ENCODE results near the gene ARPC1B. TPM values are rescaled to one million over a fixed set of nuclear protein-coding genes. Genes with fewer than 3 reads are reported as not detected.
"Not testable (repeated sequence)": the region's sequence is repeated elsewhere in the genome, so short reads cannot be mapped to it uniquely, and the experiment has no call there.

Gene ARPC1B
- 987 and 1,117 TPM in 2 replicates for total RNA-seq (2014; rRNA removed; shearing (Covaris generic))

DNA sequence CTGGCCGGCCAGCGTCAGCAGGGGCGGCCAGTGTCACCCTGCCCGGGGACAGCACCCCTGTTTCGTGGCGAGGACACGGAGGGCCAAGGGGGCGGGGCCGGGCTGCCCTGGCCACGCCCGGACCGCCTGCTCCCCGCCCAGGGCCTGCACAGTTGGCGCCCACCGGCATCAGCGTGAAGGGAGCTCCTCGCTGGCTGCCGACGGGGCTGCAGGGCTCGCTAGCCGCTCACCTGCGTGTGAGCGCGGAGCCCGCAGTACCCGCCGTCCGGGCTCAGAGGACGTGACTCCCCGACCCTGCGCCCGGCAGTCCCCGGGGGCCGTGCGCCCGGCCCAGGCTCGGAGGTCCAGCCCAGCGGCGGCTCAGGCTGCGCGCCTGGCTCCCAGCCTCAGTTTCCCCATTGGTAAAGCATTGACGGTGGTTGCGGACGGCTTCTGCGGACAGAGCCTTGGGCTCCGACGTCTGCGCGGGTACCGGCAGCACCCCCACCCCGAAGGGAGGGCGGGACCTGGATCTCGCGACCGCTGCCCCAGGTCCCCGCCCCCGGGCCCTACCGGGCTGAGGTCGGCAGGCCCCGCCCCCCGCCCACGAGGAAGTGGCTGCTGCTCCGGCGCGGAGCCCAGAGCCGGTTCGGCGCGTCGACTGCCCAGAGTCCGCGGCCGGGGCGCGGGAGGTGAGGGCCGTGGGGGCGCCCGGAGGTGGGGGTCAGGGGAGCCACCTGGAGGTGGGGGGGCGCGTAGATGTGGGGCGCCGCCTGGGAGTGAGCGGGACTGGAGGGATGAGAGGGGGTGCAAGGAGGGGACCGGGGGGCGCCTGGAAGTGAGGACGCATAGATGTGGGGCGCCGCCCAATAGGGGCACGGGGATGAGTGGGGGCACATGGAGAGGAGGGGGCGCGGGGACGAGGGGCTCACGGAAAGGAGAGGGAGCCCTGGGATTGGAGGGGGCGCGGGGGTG lies at the start of gene ARPC1B:
Gene ARPC1B, plus strand, starts transcription at position 620 of the 954 bp plus-strand sequence. CDS start 10,985 bp downstream, outside the sequence.
- DNase-seq (ENCODE audit: low spot score), result peak; percentile 80

DNA sequence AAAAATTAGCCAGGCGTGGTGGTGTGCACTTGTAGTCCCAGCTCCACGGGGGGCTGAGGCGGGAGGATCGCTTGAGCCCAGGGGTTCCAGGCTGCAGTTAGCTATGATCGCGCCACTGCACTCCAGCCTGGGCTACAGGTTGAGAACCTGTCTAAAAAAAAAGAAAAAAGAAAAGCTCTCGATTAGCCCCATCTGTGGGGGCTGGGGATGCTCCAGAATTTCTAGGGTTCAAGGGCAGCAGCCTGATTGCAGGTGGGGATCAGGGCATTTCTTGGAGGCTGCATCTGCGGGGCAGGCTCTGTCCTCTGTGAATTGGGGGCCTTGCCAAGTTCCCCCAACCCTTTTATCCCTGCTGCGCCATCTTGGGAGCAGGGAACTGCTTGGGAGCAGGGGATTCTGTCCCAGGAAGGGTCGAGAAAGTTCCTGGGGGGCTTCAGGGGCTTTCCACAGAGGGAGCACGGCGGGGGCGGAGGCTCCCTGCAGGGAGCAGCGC lies 49.5 kb upstream of the ARPC1B start:
- no peak for DNase-seq (ENCODE audit: low spot score)

DNA sequence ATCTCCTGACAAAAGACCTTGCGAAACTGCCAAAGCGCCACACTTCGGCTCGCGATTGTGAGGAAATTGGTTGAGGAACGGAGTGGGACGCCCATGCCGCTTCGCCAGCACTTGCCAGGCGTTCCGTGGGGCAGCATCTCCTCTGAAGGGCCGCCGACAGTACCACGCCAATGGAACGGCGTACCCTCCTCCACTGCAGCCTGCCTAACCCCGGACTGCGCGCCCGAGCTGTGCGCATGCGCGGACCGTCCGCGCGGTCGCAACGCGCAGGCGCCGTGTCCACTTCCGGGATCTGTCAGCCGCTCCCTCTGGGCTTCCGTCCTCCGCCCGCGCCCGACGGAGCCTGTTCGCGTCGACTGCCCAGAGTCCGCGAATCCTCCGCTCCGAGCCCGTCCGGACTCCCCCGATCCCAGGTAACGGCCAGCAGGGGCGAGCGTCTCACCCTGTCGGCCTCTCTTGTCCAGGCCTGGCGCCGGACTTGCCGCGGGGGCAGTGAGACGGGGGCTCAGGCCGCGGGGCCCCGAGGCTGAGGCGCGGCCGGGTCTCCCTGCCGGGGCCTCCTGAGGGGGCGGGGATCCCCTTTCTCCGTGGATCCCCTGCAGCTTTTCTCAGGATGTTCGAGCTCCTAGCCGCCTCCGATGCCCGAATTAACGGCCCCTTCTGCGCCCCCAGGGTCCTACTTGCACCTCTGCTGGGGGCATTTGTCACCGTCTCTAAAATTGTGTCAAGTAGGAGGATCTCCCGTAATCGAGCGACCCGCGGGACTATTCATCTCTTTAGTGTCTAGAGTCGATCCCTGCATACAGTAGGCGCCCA lies 48.7 kb upstream of the ARPC1B start, which contains the start of gene ARPC1A:
Gene ARPC1A, plus strand, starts transcription at position 307 of the 816 bp plus-strand sequence. CDS start 7,456 bp downstream, outside the sequence.
- peak; percentile 98 for DNase-seq (ENCODE audit: low spot score)

DNA sequence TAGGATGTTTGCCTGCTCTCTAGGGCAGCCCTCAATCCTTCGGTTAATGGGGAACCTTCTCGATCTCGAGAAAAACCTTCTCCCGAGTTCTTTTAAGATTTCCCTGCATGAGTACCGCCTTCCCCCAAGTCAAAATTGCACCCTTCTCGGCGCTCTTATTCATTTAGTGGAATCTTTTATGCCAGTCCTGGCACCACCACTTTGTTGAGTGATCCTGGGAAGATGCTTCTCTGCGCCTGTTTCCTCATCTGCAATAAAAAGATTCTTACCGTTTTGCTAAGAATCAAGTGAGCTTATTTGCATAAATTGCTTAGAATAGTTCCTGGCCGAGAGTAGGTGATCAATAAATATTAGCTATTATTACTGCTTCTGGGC lies 48.1 kb upstream of the ARPC1B start:
- DNase-seq (ENCODE audit: low spot score), result peak; percentile 26

DNA sequence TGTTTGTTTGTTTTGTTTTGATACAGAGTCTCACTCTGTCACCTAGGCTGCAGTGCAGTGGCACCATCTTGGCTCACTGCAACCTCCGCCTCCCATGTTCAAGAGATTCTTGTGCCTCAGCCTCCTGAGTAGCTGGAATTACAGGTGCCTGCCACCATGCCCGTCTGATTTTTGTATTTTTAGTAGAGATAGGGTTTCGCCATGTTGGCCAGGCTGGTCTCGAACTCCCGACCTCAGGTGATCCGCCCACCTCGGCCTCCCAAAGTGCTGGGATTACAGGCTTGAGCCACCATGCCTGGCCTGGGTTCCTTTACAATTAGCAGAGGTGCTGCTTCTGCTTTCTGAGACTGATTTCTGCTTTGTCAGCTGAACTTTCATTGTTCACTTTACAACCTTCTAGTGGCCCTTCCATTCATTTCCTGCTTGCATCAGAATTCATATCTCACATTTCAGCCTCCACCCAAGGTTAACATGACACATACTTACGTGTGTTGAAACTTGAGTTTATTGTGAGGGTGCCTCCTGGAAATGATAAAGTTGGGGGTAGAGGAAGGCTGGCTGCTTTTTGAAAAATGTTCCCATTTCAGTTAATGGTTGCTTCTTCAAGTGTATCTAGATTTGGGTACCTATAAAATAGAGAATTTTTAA lies 44.1 kb upstream of the ARPC1B start:
- peak; percentile 84 for DNase-seq (ENCODE audit: low spot score)

DNA sequence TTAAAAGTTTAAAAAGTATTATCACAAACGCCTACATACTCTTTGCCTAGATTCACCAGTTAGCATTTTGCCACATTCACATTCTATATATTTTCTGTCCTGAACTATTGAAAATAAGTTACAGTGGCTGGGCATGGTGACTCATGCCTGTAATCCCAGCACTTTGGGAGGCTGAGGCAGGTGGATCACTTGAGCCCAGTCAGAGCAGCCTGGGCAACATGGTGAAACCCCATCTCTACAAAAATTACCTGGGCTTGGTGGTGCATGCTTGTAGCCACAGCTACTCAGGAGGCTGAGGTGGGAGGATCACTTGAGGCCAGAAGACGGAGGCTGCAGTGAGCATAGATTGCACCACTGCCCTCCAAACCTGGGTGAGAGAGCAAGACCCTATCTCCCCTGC lies 43.5 kb upstream of the ARPC1B start:
- DNase-seq (ENCODE audit: low spot score), result peak; percentile 21

DNA sequence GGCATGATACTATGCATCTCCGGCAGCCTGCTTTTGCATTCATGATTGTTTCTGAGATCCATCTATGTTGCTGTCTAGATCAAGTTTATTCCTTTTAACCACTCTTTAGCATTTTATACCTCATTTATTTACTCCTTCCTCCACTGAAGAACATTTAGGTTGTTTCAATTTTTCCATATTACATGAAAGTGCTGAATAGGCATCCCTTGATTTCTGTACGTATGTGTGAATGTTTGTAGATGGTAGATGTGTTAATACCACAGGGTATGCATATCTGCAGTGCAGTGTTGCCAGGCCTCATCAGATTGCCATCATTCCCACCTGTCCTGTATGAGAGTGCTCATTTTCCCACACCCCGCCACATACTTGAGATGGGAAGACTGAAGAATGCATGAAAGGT lies 34.9 kb upstream of the ARPC1B start:
- DNase-seq (ENCODE audit: low spot score), result no peak

DNA sequence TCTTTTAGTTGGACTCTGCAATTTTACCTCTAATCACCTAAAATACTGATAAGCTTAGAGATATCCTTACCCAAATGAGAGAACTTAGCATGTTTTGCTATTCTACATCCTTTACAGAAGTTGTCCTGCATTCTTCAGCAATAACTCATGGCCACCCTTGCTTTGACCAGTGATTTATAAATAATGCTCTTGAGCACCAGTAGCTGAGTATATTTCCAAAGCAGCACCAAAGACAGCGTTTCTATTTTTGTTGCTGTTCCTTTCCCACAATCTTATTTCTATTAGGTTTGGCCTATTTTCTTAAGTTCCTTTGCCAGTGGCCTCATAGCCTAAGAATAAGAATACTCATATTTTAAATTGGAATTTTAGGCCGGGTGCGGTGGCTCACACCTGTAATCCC lies 33.9 kb upstream of the ARPC1B start:
- no peak for DNase-seq (ENCODE audit: low spot score)

DNA sequence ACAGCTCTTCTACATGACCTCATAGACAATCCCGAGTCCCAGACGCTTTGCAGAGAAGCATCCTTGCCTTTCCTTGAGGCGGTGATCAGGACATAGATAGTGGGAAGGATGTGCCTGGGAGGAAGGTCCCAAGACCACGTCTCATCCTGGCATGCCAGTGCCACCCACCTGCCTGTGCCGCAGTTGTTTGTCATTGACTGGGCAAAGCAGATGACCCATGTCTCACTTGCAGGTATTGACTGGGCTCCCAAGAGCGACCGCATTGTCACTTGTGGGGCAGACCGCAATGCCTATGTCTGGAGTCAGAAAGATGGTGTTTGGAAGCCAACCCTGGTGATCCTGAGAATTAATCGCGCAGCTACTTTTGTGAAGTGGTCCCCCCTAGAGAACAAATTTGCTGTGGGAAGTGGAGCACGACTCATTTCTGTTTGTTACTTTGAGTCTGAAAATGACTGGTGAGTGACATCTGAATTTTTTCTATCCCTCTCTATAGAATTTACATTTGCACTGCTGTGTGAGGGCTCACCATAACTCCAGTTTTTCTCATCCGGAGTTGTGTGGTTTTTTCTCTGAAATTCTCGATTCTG lies 30.4 kb upstream of the ARPC1B start:
- DNase-seq (ENCODE audit: low spot score), result no peak

DNA sequence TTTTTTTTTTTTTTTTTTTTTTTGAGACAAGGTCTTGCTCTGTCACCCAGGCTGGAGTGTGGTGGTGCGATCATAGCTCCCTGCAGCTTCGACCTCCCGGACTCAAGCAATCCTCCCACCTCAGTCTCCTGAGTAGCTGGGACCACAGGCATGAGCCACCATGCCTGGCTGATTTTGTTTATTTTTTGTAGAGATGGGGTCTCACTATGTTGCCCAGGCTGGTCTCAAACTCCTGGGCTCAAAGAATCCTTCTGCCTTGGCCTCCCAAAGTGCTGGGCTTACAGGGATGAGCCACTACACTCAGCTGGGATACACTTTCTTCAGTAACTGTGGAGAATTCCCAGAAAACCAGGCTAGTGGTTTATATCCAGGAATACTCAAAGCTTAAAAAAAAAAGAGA lies 23.9 kb upstream of the ARPC1B start:
- not testable (repeated sequence) for DNase-seq (ENCODE audit: low spot score)

DNA sequence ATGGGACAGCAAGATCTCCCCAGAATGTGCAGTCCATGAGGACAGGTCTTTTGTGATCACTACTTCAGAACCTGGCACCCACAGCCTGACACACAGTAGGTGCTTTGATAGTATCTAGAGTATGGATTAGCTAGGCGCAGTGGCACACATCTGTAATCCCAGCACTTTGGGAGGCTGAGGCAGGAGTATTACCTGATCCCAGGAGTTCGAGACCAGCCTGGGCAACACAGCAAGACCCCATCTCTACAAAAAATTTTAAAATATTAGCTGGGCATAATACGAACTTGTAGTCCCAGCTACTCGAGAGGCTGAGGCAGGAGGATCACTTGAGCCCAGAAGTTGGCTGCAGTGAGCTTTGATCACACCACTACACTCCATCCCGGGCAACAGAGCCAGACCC lies 22.3 kb upstream of the ARPC1B start:
- DNase-seq (ENCODE audit: low spot score), result no peak

DNA sequence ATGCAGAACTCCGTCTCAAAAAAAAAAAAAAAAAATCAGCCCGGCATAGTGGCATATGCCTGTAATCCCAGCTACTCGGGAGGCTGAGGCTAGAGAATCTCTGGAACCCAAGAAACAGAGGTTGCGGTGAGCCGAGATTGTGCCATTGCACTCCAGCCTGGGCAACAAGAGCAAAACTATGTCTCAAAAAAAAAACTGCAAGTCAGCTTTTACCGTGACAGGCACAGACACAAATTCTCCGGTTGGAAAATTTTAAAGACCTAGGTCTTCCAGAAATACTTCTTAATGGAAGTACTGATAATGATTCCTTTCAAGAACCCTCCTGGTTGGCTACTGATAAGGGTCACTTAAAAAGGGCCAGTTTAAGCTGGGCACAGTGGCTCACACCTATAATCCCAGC lies 19.4 kb upstream of the ARPC1B start:
- no peak for DNase-seq (ENCODE audit: low spot score)

DNA sequence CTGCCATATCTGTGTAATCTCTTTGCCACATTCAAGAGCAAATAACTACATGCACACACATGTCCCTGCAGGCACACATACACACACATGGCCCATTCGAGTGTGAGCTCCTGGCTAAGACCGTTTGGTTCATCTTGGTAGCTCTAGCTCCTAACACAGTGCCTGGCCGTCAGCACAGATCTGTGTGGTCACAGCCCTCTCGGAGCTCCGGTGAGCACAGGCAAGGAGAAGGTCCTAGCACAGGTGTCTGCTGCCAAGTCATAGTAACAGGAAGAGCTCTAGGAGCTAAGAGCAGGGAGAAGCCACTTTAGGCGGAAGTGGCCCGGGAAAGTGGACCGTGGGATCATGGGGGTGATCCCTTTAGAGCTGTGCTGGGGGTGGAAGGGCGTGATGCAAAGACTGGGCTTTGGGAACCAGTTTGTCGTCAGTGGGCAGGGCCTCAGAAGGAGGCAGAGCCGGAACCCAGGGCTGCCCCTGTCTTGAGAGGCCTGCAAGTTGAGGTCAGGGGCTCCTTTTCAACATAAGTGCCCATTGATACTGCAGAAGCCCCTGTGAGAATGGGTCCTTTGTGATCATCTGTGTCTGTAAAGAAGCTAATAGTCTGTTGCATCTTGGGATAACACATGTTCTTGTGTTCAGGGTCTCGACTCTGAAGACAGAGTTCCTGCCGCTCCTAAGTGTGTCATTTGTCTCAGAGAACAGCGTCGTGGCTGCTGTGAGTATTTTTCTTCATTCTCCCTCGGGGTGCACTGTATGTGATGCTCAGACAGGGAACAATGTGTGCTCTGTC lies 16.6 kb upstream of the ARPC1B start:
- no peak for DNase-seq (ENCODE audit: low spot score)

DNA sequence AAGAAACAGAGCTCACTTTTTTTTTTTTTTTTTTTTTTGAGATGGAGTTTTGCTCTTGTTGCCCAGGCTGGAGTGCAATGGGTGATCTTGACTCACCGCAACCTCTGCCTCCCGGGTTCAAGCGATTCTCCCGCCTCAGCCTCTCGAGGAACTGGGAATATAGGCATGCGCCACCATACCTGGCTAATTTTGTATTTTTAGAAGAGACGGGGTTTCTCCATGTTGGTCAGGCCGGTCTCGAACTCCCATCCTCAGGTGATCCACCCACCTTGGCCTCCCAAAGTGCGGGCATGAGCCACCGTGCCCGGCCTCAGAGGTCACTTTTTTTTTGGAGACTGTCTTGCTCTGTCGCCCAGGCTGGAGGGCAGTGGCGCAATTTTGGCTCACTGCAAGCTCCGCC lies 16.0 kb upstream of the ARPC1B start:
- not testable (repeated sequence) for DNase-seq (ENCODE audit: low spot score)

DNA sequence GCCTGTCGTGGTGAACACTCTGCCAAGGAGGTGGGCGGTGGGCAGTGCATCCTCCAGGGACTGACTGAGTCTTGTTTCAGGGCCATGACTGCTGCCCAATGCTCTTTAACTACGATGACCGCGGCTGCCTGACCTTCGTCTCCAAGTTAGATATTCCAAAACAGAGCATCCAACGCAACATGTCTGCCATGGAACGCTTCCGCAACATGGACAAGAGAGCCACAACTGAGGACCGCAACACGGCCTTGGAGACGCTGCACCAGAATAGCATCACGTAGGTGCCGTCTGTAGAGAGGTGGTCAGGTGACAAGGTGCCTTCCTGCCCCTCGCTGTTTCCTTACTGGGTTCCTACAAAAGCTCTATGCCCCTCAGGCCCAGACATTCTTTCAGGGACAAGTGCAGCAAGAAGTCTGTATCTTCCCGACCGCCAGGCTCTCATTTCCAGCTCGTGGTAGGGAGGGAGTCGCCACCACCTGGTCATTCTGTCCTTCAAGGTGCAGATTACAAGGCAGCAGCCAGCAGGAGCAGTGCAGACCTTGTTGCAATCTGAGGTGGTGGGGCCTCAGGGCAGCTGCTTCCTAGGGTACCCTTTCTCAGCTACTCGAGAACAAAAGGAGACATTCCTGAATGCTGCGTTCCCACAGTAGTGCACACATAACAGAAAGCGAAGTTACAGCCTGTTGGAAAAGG lies 14.9 kb upstream of the ARPC1B start:
- DNase-seq (ENCODE audit: low spot score), result no peak

DNA sequence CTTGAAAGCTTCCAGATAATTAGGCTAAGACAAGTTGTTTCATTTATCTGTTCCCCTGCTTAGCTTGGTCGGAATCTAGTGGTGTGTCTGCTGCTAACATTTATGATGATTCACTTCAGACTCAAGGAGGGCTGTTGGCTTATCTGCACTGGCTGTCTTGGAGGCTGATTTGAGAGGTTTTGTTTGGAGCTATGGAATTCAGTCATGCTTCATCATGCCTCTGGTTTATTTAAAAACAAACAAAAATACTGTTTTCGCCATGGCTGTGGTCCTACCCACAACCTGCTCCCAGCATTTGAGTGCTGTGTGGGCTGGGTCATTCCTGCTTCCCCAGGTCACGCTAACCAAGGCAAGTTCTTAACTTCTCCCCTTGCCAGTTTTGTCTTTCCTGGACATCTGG lies 11.7 kb upstream of the ARPC1B start:
- DNase-seq (ENCODE audit: low spot score), result no peak

DNA sequence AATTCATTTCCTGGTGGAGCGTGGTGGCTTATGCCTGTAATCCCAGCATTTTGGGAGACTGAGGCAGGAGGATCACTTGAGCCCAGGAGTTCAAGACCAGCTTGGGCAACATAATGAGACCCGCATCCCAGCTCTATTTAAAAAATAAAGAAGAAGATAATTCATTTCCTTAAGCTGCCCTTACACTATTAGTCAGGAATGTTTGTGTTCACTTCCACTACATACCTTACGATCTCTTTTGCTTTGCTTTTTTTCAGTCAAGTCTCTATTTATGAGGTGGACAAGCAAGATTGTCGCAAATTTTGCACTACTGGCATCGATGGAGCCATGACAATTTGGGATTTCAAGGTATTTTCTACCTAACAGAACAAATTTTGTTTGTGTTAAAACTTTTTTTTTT lies 11.2 kb upstream of the ARPC1B start:
- DNase-seq (ENCODE audit: low spot score), result no peak

DNA sequence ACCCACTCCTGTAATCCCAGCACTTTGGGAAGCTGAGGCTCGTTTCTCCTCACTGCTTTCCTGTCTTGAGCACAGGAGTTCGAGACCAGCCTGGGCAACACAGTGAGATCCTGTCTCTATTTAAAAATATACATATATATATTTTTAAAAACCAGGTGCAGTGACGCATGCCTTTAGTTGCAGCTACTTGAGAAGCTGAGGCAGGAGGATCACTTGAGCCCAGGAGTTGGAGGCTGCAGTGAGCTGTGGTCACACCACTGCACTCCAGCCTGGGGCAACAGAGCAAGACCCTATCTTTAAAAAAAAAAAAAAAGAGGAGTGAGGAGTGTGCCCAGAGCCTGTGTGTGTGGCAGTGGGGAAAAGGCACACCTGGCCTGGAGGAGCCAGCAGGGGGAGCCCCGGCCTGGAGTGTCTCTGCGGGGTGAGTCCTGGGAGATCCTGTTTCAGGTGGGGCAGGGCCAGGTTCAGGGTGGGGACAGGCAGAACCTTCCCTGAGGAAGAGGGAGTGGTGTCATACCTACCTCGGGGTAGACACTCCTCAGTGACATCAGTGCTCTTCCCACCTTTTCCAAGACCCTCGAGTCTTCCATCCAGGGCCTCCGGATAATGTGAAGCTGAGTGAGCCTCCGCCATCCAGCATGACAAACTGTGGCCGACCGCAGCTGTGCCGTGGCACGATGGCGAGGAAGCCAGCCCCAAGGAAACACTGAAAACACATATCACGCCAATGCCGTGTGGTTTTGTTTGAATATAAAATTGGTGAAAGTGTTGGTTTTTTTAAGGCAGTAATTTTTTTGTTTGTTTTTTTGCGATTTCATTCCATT lies 9.0 kb upstream of the ARPC1B start:
- peak; percentile 72 for DNase-seq (ENCODE audit: low spot score)

DNA sequence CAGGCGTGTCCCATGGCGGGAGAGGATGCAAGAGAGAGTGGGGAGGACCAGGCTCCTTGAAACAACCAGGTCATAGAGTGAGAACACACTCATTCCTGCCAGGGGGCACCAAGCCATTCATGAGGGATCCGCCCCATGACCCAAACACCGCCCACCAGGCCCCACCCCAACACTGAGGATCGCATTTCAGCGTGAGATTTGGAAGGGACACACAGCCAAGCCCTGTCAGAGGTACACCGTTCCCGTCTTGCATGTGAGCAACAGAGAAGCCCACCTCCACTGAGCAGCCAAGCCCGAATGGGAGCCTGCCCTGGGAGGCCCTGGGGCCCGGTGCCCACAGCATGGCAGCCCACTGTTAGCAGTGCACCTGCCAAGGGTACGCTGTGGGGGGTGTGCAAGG lies 7.9 kb upstream of the ARPC1B start:
- DNase-seq (ENCODE audit: low spot score), result no peak
